ENCODE results near the gene ADAMTS16. TPM values are rescaled to one million over a fixed set of nuclear protein-coding genes. Genes with fewer than 3 reads are reported as not detected.

ADAMTS16 gene
- total RNA-seq, 1 experiment from 2014 or later = not detected

DNA sequence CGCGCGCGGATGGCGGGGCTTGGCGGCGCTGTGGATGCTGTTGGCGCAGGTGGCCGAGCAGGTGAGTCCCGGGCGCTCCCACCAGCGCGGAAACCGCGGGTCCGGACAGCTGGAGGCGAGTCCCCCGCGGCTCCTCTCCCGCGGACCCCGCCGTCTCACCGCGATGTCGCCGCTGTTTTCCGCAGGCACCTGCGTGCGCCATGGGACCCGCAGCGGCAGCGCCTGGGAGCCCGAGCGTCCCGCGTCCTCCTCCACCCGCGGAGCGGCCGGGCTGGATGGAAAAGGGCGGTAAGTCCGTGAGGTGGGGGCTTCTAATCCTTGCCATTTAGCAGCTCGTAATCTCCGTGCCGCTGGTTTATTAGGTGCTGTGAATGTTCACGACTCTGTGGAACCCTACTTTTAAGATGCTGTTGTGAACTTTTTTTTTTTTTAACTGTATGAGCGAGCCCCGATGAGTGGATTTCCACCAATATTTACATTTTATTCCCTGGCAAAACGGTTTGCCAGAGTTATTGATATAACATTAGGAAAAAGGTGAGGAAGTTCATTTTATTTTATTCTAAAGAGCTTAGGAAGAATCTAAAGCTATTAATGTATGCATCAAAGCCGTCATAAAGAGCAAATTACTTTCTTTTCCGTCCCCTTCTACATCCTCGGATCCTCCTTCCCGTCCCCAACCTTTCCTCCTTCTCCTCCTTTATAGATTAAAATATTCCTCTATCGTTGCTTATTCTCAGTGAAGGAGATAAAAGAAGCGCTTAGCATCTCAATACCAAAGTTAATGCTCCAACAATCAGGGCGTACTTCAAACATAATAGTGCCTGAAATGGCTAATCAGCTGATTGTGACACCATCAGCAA lies 579 bp downstream of the ADAMTS16 start:
- in situ Hi-C loops (cut with HindIII; ENCODE audit: low pct_unique_long_range_greater_than_20kb, low sequenced_read_pairs) = no loop called here
- no peak for DNase-seq (ENCODE audit: low read depth, low spot score)

DNA sequence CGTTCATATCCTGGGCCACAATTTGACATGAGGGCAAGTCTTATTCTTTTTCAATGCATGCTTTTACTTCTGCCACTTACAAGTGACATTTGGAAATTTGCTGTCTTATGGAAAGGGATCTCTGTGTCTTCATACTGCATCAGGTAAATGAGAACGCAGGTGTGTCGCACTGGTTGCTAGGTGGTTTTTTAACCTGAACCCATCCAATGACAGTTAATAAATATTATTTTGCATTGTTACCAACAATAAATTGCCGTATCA lies 1.1 kb downstream of the ADAMTS16 start:
- in situ Hi-C loops (cut with HindIII; ENCODE audit: low pct_unique_long_range_greater_than_20kb, low sequenced_read_pairs) = no loop called here
- DNase-seq (ENCODE audit: low read depth, low spot score) = no peak

DNA sequence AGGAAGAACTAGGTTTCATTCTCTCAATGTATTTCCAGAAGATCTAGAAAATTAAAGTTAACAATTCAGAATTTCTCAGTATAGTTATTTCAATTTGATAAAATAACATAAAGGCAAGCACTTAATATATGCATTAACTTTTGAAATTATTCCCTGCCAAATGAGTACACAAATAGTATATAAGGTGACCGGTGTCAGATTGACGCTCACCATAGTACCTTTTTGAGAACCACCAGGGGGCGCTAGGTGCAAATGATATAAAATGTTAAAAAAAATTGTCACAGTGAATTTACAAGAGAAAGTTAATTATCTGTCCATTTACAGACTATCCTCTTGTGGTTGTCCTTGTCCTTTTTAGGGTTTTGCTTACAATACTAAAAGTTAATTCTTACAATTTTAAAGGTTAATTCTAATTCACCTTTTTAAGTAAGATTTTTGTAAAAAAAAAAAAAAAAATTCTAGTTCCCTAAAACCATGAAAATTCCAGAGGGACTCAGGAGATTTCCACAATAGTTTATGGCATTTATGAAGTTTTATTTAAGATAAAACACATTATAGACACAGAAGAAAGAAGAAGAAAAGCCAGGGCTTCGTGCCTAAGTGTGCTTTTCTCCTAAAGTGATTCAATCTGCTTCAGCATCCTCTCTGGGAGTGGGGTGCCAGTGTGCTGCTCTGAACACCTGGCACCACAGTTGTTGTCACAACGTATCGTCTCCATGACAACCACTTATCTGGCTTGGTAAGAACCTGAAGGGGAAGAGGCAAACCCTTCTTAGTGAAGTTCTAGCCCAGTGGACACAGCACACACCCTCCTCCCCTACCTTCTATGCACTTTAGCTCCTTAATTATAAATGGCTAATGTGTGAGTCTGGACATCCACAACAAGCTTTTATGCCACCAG lies 1.7 kb downstream of the ADAMTS16 start:
- in situ Hi-C loops (cut with HindIII; ENCODE audit: low pct_unique_long_range_greater_than_20kb, low sequenced_read_pairs) = no loop called here
- DNase-seq (ENCODE audit: low read depth, low spot score) = peak; percentile 83

DNA sequence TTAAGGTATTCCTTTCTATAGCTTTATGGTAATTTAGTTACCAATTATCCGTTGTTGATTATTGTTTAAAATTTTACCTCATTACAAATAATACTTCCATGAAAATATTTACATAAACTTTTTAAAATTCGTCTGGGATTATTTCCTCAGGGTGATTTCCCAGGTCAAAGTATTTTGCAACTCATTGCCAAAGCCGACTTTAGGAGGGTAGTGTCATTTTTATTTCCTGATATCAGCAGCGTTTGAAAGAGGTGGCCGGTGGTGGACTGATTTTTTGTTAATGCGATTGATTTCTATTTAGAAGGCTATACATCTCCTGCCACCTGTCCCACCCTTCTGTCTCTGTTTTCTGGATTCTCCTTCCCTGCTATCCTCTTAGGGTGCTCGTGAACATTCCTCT lies 4.3 kb downstream of the ADAMTS16 start:
- DNase-seq (ENCODE audit: low read depth, low spot score) = no peak
- in situ Hi-C loops (cut with HindIII; ENCODE audit: low pct_unique_long_range_greater_than_20kb, low sequenced_read_pairs) = no loop called here

DNA sequence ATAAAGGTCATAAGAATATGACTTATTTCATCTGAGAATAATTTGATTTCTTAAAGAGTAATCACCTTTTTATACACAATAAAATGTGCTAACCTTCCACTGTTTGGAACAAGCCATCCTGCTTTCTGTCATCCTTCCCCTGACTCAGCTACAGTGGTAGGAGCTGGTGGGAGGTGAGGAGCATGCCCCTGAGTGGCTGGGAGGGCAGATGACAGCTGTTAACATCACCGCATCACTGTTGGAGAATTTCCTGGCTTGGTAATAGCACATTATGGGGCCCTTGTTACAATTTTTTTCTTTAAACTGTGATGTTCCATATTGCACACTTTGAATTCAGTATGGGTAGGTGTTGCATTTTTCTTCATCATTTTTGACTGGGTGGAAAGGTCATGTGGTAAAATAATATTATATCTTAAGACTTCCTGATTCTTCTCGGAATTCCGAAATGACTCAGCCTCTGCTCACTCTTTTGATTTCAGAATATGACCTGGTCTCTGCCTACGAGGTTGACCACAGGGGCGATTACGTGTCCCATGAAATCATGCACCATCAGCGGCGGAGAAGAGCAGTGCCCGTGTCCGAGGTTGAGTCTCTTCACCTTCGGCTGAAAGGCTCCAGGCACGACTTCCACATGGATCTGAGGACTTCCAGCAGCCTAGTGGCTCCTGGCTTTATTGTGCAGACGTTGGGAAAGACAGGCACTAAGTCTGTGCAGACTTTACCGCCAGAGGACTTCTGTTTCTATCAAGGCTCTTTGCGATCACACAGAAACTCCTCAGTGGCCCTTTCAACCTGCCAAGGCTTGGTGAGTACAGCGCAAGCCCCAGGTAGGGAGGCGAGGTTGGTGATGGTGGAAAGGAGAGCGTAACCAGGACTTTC lies 5.8 kb downstream of the ADAMTS16 start:
- in situ Hi-C loops (cut with HindIII; ENCODE audit: low pct_unique_long_range_greater_than_20kb, low sequenced_read_pairs) = no loop called here
- no peak for DNase-seq (ENCODE audit: low read depth, low spot score)

DNA sequence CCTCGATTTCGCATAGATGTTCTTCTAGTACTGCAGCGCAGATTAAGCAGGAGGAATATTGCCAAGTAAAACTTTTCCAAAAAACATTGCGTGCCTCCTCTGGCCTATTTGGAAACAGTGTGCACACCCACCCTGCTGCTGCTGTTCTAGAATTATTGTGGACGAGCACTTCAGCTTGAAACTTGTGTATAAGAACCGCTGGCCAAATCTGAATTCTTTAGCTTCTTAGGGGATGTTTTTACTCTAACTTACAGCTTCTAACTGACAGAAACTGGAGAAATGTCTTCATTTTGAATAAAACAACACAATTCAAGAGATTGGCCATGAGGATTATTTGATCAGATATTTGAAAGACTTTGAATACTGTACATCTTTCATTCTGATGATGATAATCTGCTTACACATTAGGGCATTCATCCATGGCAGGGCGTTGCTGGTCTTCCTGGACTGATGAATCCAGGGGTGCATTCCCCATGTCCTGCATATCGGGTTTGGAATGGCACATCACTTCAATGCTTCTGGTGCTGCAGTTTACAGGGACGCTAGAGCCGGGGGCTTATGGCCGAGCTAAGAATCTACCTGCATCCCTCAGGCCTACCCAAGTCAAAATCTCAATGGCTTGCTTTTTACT lies 6.5 kb downstream of the ADAMTS16 start:
- DNase-seq (ENCODE audit: low read depth, low spot score) = no peak
- in situ Hi-C loops (cut with HindIII; ENCODE audit: low pct_unique_long_range_greater_than_20kb, low sequenced_read_pairs) = no loop called here

DNA sequence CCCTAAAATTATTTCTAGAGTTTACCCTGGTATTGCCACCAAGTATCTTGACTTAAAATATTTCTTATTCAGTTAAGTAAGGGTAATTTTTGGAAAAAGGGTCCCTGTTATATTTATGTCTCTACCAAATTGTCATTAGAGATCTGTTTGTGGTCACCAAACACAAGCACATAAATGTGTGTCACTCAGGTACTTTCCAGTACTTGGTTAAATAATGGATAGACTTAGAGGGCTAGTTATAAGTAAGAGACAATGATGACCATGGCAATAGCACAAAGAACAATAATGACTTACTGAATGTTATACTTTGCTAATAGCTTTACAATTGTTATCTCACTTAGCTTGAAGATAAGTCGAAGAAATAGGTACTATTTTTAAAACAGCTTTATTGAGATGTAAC lies 9.0 kb downstream of the ADAMTS16 start:
- DNase-seq (ENCODE audit: low read depth, low spot score) = no peak
- in situ Hi-C loops (cut with HindIII; ENCODE audit: low pct_unique_long_range_greater_than_20kb, low sequenced_read_pairs) = no loop called here

DNA sequence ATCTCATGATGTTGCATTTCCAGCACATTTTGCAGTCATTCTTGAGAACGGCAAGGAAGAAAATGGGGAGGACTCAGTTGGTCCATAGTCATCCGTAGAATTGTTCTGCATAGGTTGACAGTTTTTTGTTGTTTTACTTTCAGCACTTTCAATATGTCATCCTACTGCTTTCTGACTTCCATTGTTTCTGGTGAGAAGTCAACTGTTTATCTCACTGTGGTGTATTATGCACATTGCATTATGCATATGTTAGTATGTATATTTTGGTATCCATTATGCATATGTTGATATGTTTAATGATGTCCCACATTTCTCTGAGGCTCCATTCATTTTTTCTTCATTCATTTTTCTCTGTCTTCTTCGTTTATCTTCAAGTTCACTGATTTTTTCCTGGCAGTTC lies 10.5 kb downstream of the ADAMTS16 start:
- in situ Hi-C loops (cut with HindIII; ENCODE audit: low pct_unique_long_range_greater_than_20kb, low sequenced_read_pairs) = no loop called here
- DNase-seq (ENCODE audit: low read depth, low spot score) = no peak

DNA sequence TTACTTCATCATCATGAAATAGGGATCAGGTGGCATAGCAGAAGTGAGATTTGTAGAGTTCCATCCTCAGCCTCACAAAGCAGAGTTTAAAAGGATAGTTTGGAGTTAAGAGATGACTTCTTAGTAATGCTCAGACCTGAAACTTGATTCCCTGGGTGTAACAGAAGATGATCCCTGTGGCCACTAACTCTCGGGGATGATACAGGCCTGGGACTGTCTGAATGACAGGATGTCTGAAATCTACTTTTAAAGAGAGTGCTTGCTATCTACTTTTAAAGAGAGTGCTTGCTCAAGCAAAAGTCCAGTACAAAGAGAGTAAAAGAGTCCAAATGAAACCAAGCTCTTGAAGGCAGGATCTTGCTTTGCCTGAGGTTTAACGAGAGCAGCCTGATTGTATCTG lies 14.6 kb downstream of the ADAMTS16 start:
- DNase-seq (ENCODE audit: low read depth, low spot score) = no peak
- in situ Hi-C loops (cut with HindIII; ENCODE audit: low pct_unique_long_range_greater_than_20kb, low sequenced_read_pairs) = no loop called here

DNA sequence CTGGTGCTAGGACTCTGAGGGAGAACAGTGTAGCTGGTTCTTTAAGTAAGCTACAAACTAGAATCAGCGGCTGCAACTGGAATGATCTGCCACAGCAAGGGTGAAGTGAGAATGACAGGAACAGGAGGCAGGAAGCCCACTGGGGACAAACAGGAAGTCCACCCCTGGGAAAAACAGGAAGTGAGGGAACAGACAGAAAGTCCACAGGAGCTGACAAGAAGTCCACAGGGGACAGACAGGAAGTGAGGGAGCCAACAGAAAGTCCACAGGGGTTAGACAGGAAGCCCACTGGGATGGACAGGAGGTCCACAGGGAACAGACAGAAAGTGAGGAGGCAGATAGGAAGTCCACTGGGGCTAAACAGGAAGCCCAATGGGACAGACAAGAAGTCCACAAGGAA lies 15.5 kb downstream of the ADAMTS16 start:
- in situ Hi-C loops (cut with HindIII; ENCODE audit: low pct_unique_long_range_greater_than_20kb, low sequenced_read_pairs) = no loop called here
- DNase-seq (ENCODE audit: low read depth, low spot score) = no peak

DNA sequence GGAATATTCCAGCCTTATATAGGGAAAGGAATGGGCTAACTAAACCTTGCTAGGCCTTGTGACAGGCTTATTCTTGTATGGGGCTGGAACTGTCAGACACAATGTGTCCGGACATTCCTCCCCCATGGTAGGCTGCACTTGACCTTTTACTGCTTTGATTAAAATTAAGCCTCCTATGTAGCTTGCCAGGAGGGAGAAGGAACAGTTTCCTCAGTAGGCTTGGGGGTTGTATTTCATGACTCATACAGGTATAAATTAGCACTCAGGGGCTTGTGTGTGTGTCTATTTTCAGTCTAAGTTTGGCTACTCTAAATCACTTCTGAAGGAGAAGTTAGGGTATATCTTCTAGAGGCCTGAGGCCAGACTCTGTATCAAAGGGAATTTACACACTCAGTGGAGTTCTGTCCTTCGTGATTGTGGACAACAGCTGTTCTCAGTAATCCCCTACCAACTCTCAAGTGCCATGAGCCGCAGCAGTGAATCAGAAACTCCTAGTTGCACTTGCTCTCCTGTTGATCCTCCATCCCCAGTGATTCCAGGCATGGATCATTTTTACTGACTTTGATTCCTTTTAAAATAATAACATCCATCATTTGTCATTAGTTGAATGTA lies 16.4 kb downstream of the ADAMTS16 start:
- in situ Hi-C loops (cut with HindIII; ENCODE audit: low pct_unique_long_range_greater_than_20kb, low sequenced_read_pairs) = no loop called here
- no peak for DNase-seq (ENCODE audit: low read depth, low spot score)

DNA sequence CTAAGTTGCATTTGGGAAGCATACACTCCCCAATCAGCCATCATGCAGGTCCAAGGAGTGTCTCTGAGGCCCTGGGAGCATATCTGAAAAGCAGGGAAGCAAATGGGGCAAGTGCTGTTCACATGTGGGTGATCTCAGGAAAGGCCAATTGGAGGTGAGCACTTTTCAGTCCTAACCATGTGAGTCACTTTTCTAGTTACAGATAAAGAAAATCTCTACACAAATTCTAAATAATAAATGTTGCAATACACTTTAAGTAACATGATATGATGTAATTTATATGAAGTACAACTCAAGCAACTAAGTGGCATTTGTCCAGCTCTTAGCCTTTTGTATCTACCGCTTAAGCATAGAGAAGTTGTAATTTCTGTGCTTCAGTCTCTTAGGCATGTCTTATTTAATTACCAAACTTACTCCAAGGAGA lies 18.4 kb downstream of the ADAMTS16 start:
- in situ Hi-C loops (cut with HindIII; ENCODE audit: low pct_unique_long_range_greater_than_20kb, low sequenced_read_pairs) = no loop called here

DNA sequence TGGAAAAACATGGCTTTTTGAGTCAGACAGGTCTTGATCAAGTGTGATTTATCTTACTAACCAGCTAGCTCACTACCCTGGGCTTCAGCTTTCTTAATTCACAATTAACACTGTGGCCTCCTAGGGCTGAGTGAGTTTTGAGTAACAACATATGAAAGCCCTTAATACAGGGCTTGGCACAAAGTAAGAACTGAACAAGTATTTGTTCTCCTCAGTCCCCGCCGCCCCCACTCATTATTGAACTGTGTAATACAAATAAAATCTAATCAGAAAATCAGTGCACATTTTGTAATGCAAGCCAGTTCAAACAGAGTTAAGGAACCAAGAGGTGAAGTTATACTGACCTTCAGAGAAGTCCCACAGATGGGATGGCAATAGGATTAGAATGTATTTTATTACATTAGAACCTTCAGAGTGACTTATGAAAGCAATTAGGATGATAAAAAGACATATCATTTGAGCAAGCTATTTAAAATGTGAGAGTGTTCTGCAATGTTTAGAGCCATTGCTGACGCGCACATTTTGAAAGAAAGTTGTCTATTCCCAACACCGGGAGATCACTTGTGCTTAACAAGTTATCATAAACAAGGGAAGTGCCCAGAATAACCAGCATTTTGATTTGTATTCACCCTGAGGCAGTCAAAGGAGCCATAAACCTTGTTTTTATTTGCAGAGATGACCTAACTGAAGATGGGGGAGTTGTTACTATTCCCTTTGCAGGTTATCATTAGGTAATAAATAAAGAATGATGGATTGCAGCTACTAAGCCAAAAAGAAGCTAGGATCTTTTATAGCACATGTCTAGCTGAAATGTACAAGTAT lies 19.4 kb downstream of the ADAMTS16 start:
- no peak for DNase-seq (ENCODE audit: low read depth, low spot score)
- in situ Hi-C loops (cut with HindIII; ENCODE audit: low pct_unique_long_range_greater_than_20kb, low sequenced_read_pairs) = no loop called here

More for the DNA sequence above, 18.4 kb downstream of the ADAMTS16 start:
- no peak for DNase-seq (ENCODE audit: low read depth, low spot score)

DNA sequence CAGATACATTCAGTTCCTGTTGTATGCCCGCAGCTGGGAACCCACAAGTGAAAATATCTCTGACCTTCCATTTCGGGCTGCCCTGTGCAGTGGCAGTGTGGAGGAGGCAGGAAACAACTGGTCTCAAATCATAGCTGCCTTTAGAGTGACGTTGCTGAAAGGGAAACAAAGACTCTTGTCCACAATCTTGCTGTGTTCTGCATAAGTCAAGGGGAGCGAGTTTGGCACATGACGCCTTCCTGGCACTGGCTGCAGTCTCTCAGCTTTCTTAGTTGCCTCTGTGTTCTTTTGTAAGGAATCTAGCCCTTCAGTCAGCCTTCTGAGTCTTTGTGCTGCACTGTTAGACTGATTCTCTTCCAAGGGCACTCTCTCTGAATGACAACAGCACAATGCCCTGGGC lies 24.0 kb downstream of the ADAMTS16 start:
- peak; percentile 91 for DNase-seq (ENCODE audit: low read depth, low spot score)
- in situ Hi-C loops (cut with HindIII; ENCODE audit: low pct_unique_long_range_greater_than_20kb, low sequenced_read_pairs) = no loop called here

DNA sequence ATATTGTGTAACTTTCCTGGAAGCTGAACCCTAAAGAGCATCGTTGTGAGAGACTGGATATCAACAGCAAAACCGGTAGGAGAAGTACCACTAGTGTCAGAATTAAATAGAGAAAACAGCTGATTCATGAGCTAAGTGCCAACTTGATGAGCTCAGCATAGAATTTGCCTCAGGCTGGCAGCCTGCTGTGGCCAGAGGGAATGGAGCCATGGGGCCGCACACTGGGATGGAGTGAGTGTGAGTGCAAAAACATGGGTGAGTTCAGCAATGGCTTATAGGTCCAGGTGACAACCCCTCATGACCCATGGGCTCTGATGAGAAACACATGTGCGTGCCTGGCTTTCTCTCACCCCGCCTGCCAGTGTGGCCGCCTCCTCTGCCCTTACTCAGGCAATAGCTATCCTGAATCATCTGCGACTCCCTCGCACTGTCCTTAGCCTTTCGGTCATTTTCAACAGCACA lies 25.4 kb downstream of the ADAMTS16 start:
- in situ Hi-C loops (cut with HindIII; ENCODE audit: low pct_unique_long_range_greater_than_20kb, low sequenced_read_pairs) = no loop called here
- DNase-seq (ENCODE audit: low read depth, low spot score) = no peak

DNA sequence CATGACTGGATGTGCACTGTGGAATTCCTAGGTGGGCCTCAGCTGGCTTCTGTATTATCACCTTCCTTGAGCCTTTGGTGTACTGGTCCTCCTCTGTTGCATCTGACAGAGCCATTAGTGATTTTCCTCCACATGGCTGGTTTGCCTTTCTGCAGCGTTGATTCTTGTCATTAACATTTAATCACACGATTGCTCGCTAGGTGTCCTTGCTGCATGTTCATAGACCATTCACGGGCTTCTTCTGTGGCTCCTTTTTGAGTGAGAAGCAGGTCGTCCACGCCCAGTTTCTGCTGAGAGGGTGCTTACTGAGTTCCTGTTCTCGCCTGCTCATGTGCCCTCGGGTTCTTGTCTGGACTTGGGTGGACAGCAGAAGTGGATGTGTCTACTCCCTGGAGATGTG lies 29.3 kb downstream of the ADAMTS16 start:
- in situ Hi-C loops (cut with HindIII; ENCODE audit: low pct_unique_long_range_greater_than_20kb, low sequenced_read_pairs) = no loop called here

More for the DNA sequence above, 29.3 kb downstream of the ADAMTS16 start:
- DNase-seq (ENCODE audit: low read depth, low spot score) = no peak

Data from SK-MEL-5 (cell line).